ENCODE results near the gene HOXB5. TPM values are rescaled to one million over a fixed set of nuclear protein-coding genes. Genes with fewer than 3 reads are reported as not detected.

HOXB5 gene
- total RNA-seq, 2 experiments from 2014 or later: not detected

DNA sequence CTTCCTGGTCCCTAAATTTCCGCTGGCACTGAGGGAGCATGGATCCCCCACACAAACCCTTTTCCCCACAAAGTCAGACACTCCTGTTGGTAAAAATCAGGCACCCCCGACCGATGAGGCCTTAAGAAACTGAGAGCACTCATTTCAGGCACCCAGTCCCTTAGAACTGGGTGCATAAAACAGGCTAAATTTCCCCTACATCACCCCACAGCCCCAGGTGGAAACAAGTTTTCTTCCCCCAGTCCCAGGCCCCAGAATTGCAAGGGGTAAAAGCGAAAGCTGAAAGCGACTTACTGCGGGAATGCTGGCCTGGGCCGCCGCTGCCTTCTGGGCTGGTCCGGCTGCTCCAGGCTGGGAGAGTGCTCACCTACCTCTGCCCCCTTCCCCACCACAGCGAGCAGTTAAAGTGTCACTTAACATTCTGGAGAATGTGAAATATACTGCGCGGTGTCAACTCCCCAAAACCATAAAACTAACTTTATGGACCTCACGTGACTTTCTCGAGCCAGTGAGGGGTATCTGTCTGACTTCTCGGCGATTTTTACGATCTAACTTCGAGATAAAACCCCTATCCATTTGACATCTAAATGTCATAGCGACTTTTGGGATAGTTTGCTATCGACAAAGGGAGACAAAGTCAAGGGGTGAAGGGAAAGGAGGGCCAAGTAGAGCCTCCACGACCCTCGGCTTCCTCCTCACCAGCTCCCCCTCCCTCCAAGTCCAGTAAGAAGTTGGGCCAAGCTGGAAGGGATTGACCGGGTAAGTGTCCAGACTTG, 3.6 kb downstream of the HOXB5 start, which contains the start of gene HOXB3:
HOXB3 (minus strand) TSS at position 411 of the 776 bp plus-strand sequence. CDS start 37,767 bp downstream, outside the sequence.
- DNase-seq (no peak), ATAC-seq (ENCODE audit: poor library complexity) (no peak)
- Histone ChIP-seq H3K9me3 (ENCODE audit: control insufficient read depth in 1 of 2, insufficient read depth in 1 of 2, low read length in 2 of 2) (peaks cover 0 to 7% of the 10 kb centered on the region in 2 experiments), H3K27me3 (ENCODE audit: control insufficient read depth in 1 of 2, insufficient read depth in 2 of 2, low read length in 2 of 2) (peaks cover 80 to 94% of the 10 kb centered on the region in 2 experiments), H3K4me1 (ENCODE audit: insufficient read depth, low read length) (peaks cover 43% of the 10 kb centered on the region), H3K27ac (ENCODE audit: low read depth in 1 of 2, low read length in 2 of 2) (no peak within 1 kb of the TSS), H3K36me3 (ENCODE audit: insufficient read depth, low read length) (no peaks in the 10 kb centered on the region), H3K4me3 (ENCODE audit: low read length) (no peak within 1 kb of the TSS)
- intact Hi-C loops (cut with DNase I, micrococcal nuclease): loop anchor here (5.0 kb wide), 3 partner anchors 98 to 508 kb away; no protein-coding TSS in a partner anchor
- H3K4me1 Mint-ChIP-seq (ENCODE audit: low read depth): peaks cover 33% of the 10 kb centered on the region
- TF ChIP-seq, protein P1, sequence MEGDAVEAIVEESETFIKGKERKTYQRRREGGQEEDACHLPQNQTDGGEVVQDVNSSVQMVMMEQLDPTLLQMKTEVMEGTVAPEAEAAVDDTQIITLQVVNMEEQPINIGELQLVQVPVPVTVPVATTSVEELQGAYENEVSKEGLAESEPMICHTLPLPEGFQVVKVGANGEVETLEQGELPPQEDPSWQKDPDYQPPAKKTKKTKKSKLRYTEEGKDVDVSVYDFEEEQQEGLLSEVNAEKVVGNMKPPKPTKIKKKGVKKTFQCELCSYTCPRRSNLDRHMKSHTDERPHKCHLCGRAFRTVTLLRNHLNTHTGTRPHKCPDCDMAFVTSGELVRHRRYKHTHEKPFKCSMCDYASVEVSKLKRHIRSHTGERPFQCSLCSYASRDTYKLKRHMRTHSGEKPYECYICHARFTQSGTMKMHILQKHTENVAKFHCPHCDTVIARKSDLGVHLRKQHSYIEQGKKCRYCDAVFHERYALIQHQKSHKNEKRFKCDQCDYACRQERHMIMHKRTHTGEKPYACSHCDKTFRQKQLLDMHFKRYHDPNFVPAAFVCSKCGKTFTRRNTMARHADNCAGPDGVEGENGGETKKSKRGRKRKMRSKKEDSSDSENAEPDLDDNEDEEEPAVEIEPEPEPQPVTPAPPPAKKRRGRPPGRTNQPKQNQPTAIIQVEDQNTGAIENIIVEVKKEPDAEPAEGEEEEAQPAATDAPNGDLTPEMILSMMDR (IDR thresholded peaks at IDR 0.05): no peak
- no peak within 1 kb of the TSS for H3K27ac Mint-ChIP-seq
- no peaks in the 10 kb centered on the region for H3K9me3 Mint-ChIP-seq
- peak within 1 kb of the TSS; percentile 49 for H3K4me3 Mint-ChIP-seq
- peaks cover 98% of the 10 kb centered on the region for H3K27me3 Mint-ChIP-seq
- H3K36me3 Mint-ChIP-seq (ENCODE audit: low read depth): no peaks in the 10 kb centered on the region
- CTCF ChIA-PET: interaction anchor here (1.2 kb wide), 1 partner anchor 22 kb away, joined by 3 read pairs; no protein-coding TSS in a partner anchor
- POLR2A ChIA-PET: interaction anchor here (1.3 kb wide), 1 partner anchor 328 kb away, joined by 5 read pairs; no protein-coding TSS in a partner anchor

DNA sequence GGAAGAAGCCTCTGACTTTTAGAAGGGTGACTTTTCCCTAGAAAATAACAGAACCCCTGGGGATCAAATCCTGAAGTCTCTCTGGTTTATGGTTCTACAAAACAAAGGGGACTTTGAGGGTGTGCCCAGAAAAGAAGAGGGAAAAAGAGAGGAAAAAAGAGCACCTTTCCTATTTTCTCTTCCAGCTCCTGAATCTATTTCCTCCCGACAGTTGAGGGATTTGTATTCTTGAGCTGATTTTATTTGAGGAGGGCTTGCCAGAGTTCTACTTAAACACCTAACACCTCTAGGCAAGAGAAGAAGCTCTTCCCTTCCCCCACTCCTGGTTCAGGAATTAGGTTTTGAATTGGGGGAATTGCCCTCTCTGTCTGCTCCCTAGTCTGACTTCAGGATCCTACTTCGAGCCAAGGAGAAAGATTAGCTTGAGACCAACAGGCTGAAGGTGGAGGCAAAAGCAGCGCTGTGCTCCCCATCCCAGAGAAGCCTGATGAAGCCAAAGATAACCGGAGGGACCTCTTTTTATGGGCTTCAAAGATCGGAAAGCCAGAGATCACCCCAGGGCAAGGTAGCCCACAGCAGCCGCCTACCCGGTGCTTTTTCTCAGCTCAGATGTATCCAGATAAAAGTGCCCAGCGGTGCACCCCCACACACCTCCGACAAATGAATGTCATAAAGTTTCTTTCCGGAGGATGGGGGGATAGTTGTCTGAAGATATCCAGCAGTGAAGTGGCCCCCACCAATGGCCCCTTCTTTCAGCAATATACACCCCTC, 4.3 kb downstream of the HOXB5 start:
- Mint-ChIP-seq H3K9me3 (no peaks in the 10 kb centered on the region), H3K27ac (no peak overlapping the region), H3K4me1 (ENCODE audit: low read depth) (peaks cover 36% of the 10 kb centered on the region), H3K27me3 (peaks cover 100% of the 10 kb centered on the region), H3K36me3 (ENCODE audit: low read depth) (no peaks in the 10 kb centered on the region), H3K4me3 (no peak overlapping the region)
- Histone ChIP-seq H3K4me1 (ENCODE audit: insufficient read depth, low read length) (peaks cover 45% of the 10 kb centered on the region), H3K27ac (ENCODE audit: low read depth in 1 of 2, low read length in 2 of 2) (no peak overlapping the region), H3K4me3 (ENCODE audit: low read length) (no peak overlapping the region), H3K36me3 (ENCODE audit: insufficient read depth, low read length) (no peaks in the 10 kb centered on the region), H3K9me3 (ENCODE audit: control insufficient read depth in 1 of 2, insufficient read depth in 1 of 2, low read length in 2 of 2) (peaks cover 0 to under 1% of the 10 kb centered on the region in 2 experiments), H3K27me3 (ENCODE audit: control insufficient read depth in 1 of 2, insufficient read depth in 2 of 2, low read length in 2 of 2) (peaks cover 75 to 89% of the 10 kb centered on the region in 2 experiments)
- intact Hi-C loops (cut with DNase I, micrococcal nuclease): no loop called here
- CTCF ChIA-PET: interaction anchor here (1.0 to 2.4 kb wide), 8 partner anchors 23 to 255 kb away, joined by 3 to 11 read pairs (median 4); no protein-coding TSS in a partner anchor
- ATAC-seq (ENCODE audit: poor library complexity): no peak
- POLR2A ChIA-PET: interaction anchor here (0.8 to 1.3 kb wide), 3 partner anchors 136 to 327 kb away, joined by 3 to 5 read pairs (median 4); no protein-coding TSS in a partner anchor
- DNase-seq: no peak
- TF ChIP-seq, protein P1 (IDR thresholded peaks at IDR 0.05): no peak

DNA sequence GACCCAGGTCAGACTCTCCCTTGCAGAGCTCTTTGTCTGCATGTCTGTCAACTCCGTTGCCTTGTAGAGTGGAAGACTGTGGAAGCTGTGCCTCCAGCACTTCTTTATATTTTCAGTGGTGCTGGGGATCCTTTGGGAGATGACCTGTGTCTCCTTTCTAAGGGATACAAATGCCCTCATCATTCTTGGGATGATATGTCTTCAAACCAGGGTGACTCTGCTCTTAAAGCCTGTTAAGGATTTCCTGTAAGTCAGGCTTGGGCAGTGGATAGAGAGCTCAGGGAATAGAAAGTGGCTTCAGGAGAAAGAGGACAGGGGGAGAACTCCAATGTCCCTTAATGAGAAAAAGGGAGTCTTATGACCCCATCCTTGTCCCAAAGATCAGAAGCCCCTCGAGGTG, 5.1 kb downstream of the HOXB5 start:
- no peaks in the 10 kb centered on the region for H3K9me3 ChIP-seq (ENCODE audit: control insufficient read depth in 1 of 2, insufficient read depth in 1 of 2, low read length in 2 of 2)
- POLR2A ChIA-PET: interaction anchor here (0.8 to 1.3 kb wide), 2 partner anchors 135 to 257 kb away, joined by 3 to 4 read pairs; no protein-coding TSS in a partner anchor
- H3K4me1 Mint-ChIP-seq (ENCODE audit: low read depth): peaks cover 31% of the 10 kb centered on the region
- no peaks in the 10 kb centered on the region for H3K9me3 Mint-ChIP-seq
- H3K27ac Mint-ChIP-seq: no peak overlapping the region
- H3K27me3 Mint-ChIP-seq: peaks cover 100% of the 10 kb centered on the region
- no peak overlapping the region for H3K27ac ChIP-seq (ENCODE audit: low read depth in 1 of 2, low read length in 2 of 2)
- H3K27me3 ChIP-seq (ENCODE audit: control insufficient read depth in 1 of 2, insufficient read depth in 2 of 2, low read length in 2 of 2): peaks cover 73 to 87% of the 10 kb centered on the region in 2 experiments
- CTCF ChIA-PET: interaction anchor here (1.0 to 2.4 kb wide), 8 partner anchors 24 to 255 kb away, joined by 3 to 11 read pairs (median 4); no protein-coding TSS in a partner anchor
- H3K4me3 Mint-ChIP-seq: no peak overlapping the region
- H3K36me3 Mint-ChIP-seq (ENCODE audit: low read depth): no peaks in the 10 kb centered on the region
- DNase-seq (no peak), ATAC-seq (ENCODE audit: poor library complexity) (no peak)
- no peak overlapping the region for H3K4me3 ChIP-seq (ENCODE audit: low read length)
- intact Hi-C loops (cut with DNase I, micrococcal nuclease): no loop called here
- TF ChIP-seq, protein P1 (IDR thresholded peaks at IDR 0.05): no peak
- peaks cover 38% of the 10 kb centered on the region for H3K4me1 ChIP-seq (ENCODE audit: insufficient read depth, low read length)
- H3K36me3 ChIP-seq (ENCODE audit: insufficient read depth, low read length): no peaks in the 10 kb centered on the region

All from CD4-positive, alpha-beta T cell (primary cell).